Psoas muscle (tissue), 8 donors: ENCODE results near the gene CAMTA1. TPM values are rescaled to one million over a fixed set of nuclear protein-coding genes. Genes with fewer than 3 reads are reported as not detected.
A peak's percentile ranks its signal among the peaks of the same experiment; 100 is the strongest.

Experiments
- ATAC-seq, 4 donors: fragments of 200-7000 bp; cut with Tn5 transposase; one replicate each; pipeline ENCODE4 v1.9.1; 2020; ENCODE audit warnings: moderate library complexity in 3 of 4, mild to moderate bottlenecking in 2 of 4
- DNase-seq, 2 donors: peaks; one replicate each; pipeline ENCODE4 v3.0.0-alpha.2; 2020
- H3K27ac ChIP-seq: fragments of 200-600 bp; one replicate; pipeline ENCODE4 v1.8.0; 2022
- H3K27me3 ChIP-seq, 3 donors: fragments of 200-600 bp in 1 of 3; one replicate each; pipeline versions ENCODE4 v1.6.1 to v1.8.0; 2013 to 2022; ENCODE audit warnings: low read length in 2 of 3, mild to moderate bottlenecking in 2 of 3, moderate library complexity in 1 of 3; ENCODE audit not compliant: insufficient read depth in 3 of 3
- H3K36me3 ChIP-seq, 2 donors: fragments of 200-600 bp in 1 of 2; one replicate each; pipeline versions ENCODE4 v1.6.1 to v1.8.0; 2013 to 2022; ENCODE audit warnings: low read depth in 1 of 2, mild to moderate bottlenecking in 1 of 2, moderate library complexity in 1 of 2; ENCODE audit not compliant: insufficient read depth in 1 of 2
- H3K4me1 ChIP-seq: fragments of 200-600 bp; one replicate; pipeline ENCODE4 v1.8.0; 2022
- H3K4me3 ChIP-seq: fragments of 200-600 bp; one replicate; pipeline ENCODE4 v1.8.0; 2022; ENCODE audit warnings: mild to moderate bottlenecking
- H3K9me3 ChIP-seq: fragments of 200-600 bp; one replicate; pipeline ENCODE4 v1.8.0; 2022
- CTCF ChIP-seq: fragments of 200-600 bp; IDR thresholded peaks from one replicate; pipeline ENCODE4 v1.8.0; 2022; ENCODE audit warnings: antibody characterized with exemption
- WGBS, 3 donors: extraction: QIAGEN DNeasy Blood & Tissue Kit; methylation state at CpG; one replicate each; pipeline versions ENCODE4 v1.1.6 to v1.1.7; 2013; 5-methylcytosine and 5-hydroxymethylcytosine counted together
- intact Hi-C, 2 donors: fragments of 100-400 bp; cut with DNase I; formaldehyde crosslinking; loops; one replicate each; pipeline versions ENCODE4 v1.11.0 to v1.14.2; 2022
- polyA plus RNA-seq, 3 donors: library from polyadenylated mRNA; stranded (reverse); fragments of 200-250 nt; gene quantifications; one replicate each; pipeline ENCODE4 v1.2.3, GENCODE V29; 2013
- total RNA-seq, 4 donors: library from RNA; stranded (reverse); fragmentation: NEBNext Ultra II Directional in 2 of 4; extraction: Animal tissue kit (Norgen Biotek cat#: 25700) in 2 of 4; gene quantifications; one replicate each; pipeline versions ENCODE4 v1.2.1 to v1.2.4, GENCODE V29; 2021 to 2023
- donor health status: healthy with polysubstance abuse.
- donor health status: DM: no; HTN: no; CAD: no; lungs with moderate emphysema.
- donor health status: Bipolar disorder and iron deficiency.
- donor health status: healthy.
- donor health status: DM: yes; HTN: yes; CAD: no.
- donor health status: DM: no; HTN: no; CAD: no.
- donor health status: DM: no; HTN: no; CAD: no.
- donor health status: DM: yes; HTN: yes; CAD: no.

Gene CAMTA1
- total and polyA plus RNA-seq, 7 donors = 64.6 to 206 (median 76.5) TPM

GRCh38 chr1:7749126-7749525, 963.9 kb downstream of the CAMTA1 start:
- intact Hi-C loops = no loop called here
- H3K27ac ChIP-seq = no peak overlapping the region

GRCh38 chr1:7751174-7751573, 965.9 kb downstream of the CAMTA1 start:
- Histone ChIP-seq H3K9me3 (no peaks in the 10 kb centered on the region), H3K27ac (no peak overlapping the region), H3K36me3 (peaks cover 0 to 5% of the 10 kb centered on the region in 2 donors), H3K4me3 (no peak overlapping the region), H3K4me1 (no peaks in the 10 kb centered on the region), H3K27me3 (no peaks in the 10 kb centered on the region)
- TF ChIP-seq CTCF = no peak
- intact Hi-C loops = no loop called here
- no peak for ATAC-seq
- DNase-seq = no peak
- 91 to 93% (median 92%) methylated on average over 11 of the region's 11 CpGs for WGBS, 3 donors

More at GRCh38 chr1:7749126-7749525, 963.9 kb downstream of the CAMTA1 start:
- peaks cover 0 to 5% of the 10 kb centered on the region in 2 donors for H3K36me3 ChIP-seq
- DNase-seq (no peak), ATAC-seq (no peak)
- TF ChIP-seq CTCF = no peak
- H3K9me3 ChIP-seq = no peaks in the 10 kb centered on the region
- WGBS, 3 donors = 52 to 59% (median 53%) methylated on average over 5 of the region's 5 CpGs
- no peaks in the 10 kb centered on the region for H3K4me1 ChIP-seq
- H3K4me3 ChIP-seq = no peak overlapping the region
- no peaks in the 10 kb centered on the region for H3K27me3 ChIP-seq

- WGBS, 3 donors = 30 to 34% (median 34%) methylated on average over 18 of the region's 18 CpGs
- H3K27me3 ChIP-seq = no peaks in the 10 kb centered on the region
- intact Hi-C loops = loop anchor here (1.0 to 2.0 kb wide), 2 partner anchors 85 to 86 kb away; no protein-coding TSS in a partner anchor
- no peaks in the 10 kb centered on the region for H3K36me3 ChIP-seq
- ATAC-seq (peak in 3 of 4 donors; percentile 47 to 82 (median 62)), DNase-seq (peak in 1 of 2 donors; percentile 36)
- TF ChIP-seq CTCF = peak; percentile 85
- no peak overlapping the region for H3K27ac ChIP-seq
- H3K4me1 ChIP-seq = no peaks in the 10 kb centered on the region
- H3K9me3 ChIP-seq = no peaks in the 10 kb centered on the region
- H3K4me3 ChIP-seq = peak overlapping the region; percentile 51
These were observed 967.5 kb downstream of the CAMTA1 start for GRCh38 chr1:7752512-7753417.

GRCh38 chr1:7753641-7754040, 968.4 kb downstream of the CAMTA1 start:
- no peak overlapping the region for H3K27ac ChIP-seq
- ATAC-seq = no peak
- intact Hi-C loops = loop anchor here in 1 of 2 donors (2.0 kb wide), 1 partner anchor 87 kb away; no protein-coding TSS in a partner anchor
- no peaks in the 10 kb centered on the region for H3K9me3 ChIP-seq
- H3K36me3 ChIP-seq = no peaks in the 10 kb centered on the region
- H3K4me1 ChIP-seq = no peaks in the 10 kb centered on the region
- H3K4me3 ChIP-seq = no peak overlapping the region
- H3K27me3 ChIP-seq = no peaks in the 10 kb centered on the region
- WGBS, 3 donors = 82 to 86% (median 83%) methylated on average over 3 of the region's 3 CpGs
- TF ChIP-seq CTCF = no peak
- no peak for DNase-seq
